Right hindlimb (tissue), 1 donor: ENCODE results near the gene ZBTB38.

Experiments used
- DNase-seq: peaks from one replicate; pipeline ENCODE4 v3.0.0-alpha.2; 2018

The ZBTB38 gene

DNA sequence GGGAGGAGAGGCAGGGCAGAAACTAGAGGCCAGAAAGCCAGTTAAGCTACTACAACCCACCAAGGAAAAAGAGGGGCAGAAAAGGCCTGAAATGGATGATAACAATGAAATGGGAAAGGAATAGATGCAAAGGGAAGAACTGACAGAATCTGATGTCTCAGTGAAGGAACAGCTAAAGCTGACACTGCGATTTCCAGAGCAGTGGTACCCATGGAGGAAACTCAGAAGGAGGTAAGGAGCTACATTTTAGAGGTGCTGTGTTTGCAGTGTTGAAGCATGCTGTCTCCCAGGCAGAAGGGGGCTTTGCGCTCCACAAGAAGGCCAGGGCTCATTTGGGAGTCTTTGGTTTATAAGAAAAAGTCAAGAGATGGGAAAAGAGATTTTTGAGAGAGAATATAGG is 38.0 kb downstream of the ZBTB38 start:
- DNase-seq, result no peak

DNA sequence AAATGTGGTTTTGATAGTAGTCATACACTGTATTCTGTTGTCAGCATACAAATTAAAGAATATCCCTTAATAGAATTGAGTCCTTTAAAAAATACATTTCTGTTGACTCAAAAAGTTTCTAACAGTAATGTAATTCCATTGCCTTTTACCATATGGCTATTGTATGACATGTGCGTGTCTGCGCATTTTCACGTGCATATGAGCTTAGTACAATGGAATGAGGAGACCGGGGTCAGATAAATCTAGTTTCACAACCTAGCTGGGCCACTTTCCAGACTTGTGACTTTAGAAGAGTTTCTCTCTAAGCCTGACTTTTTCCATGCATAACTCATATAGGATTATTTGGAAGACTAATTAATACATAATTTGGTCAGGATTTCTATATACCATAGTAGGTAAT is 38.7 kb downstream of the ZBTB38 start:
- no peak for DNase-seq

DNA sequence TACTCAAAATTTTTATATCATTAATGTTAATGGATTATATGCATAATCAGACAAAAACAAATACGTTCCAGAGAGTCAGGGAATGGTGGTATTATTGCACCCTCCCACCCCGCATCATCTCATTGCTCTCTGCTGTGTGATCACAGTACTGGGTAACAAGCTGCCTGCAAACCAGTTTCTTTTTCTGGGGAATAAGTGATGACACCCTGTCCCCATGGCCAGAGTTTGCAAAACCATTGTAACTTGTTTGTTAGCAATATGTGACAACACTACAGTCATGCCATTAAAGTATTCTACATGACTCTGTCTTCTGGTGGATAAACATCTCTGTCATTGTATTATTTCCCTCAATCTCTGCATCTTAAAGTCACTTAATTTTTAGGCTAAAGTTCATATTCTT is 39.5 kb downstream of the ZBTB38 start:
- no peak for DNase-seq

DNA sequence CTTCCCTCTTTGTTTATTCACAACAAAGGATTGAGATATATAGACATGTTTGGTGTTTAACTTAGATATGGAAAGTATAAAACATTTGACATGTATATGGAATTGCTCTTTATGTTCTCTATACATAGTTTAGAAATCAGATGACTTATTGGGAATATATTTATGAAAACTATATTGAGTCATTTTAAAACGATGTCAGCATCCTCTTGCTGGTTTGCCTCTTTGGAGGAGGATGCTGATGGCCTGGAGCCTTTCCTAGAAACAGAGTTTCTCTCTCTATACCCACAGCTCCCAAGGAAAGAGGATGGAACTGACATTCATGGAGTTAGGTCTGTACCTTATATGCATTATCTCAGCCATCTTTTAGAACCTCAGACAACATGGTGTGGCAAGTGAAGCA is 40.3 kb downstream of the ZBTB38 start:
- DNase-seq, result no peak

DNA sequence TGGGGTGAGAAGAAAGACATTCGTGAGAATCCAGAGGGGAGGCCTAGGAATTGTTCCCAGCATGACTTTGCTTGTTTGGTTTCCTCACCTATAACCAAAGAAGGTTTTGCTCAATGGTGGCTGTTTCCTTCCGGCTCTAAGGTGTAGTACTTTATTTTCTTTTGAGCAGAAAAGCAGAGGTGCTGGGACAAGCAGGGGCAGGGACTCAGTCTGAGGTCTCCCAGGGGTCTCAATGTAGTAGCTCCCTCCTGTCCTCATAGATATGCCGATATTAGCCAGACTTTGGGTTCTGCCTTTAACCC is 41.6 kb downstream of the ZBTB38 start:
- no peak for DNase-seq

DNA sequence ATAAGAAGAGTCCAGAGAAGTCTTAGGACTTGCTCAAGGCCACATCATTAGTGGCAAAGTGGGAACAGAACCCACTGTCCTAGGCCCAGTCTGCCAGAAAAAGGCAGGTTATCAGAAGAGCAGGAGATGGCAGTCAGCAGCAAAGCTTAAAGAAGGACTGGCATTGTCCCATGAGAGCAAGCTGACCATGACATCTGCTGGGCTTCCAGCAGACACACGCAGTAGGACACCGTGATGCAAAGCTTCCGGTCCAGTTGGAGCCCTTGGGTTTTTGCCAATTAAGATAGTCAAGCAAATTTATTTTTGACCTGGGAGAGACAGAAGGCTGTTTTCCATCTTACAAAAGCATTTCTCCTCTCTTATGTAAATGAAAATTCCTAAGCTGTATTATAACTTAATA is 42.1 kb downstream of the ZBTB38 start:
- peak; percentile 28 for DNase-seq

DNA sequence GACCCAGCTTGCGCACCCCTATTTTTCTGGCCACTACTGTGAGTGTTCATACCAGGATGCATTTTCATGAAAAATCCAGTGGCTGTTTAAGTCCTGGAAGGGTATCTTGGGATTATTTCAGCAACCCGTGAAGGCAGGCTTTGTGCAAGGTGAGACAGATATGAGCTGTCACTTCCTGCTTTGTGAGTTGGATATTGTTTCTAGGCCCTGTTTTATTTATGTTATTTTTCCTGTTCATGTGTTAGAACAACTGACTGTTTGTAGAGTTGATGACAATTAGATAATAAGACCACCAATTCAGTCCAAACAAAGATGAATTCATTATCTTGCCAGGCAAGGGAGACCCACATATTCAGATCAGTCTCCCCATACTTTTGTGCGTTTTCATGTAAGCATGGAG is 42.5 kb downstream of the ZBTB38 start:
- DNase-seq, result no peak

DNA sequence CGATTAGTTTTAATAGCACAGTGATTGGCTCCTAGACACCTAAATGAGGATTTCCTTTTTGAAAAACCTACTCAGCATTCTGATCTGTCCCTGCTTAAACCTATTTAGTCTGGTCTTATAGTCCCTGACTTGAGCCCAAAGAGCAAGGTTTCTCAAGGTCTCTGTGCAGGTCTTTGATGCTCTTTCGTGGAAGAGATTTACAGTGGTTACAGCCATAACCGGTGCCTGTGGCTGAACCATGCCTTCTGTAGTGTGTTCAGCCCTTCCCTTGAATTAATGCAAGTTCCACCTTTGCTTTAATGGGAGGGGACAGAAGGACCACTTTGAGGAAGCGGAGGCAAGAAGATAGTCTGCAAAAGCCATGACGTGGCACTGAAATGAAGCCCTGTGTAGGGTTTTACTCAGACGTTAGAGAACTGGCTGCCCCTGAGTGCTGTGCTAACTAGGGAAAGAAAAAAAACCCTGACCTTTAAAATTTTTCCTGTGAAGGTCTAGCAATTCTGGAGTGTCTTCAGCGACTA is 43.0 kb downstream of the ZBTB38 start:
- no peak for DNase-seq

DNA sequence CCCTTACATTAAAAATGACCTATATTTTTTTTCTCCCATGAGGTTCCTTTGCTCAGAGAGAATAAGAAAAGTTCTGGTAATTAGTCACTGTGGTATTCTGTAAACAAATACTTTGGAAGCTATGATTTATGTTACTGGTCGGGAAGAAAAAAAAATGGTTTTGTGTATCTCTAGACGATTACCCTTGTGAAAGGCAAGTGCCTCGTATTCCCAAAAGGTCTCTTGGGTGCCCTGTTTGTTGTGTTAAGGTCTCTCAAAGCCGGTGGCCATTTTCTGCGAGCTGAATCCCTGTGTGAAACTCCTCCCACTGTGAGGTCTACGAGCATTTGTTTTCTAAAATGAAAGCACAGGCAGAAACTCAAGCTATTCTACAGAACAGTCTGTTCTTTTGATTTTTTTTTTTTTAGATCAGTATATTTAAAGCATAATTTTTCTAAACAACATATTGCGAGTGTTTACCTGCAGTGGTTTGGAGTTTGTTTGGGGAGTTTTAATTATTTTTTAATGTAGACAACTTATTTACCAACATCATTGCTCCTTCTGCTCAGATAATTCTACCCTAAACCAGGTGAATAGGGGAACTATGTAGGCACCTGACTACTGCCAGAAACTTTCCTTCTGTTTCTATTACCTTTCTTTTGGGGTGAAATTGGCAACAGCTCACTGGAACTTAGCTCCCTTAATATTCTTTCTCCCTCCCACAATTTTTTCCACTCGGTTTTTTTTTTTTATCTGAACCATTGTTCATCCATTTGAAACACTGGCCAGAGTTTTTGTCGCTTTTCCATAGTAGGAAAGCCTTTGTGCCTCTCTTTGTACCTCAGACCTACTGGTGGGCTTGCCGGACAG is 44.0 kb downstream of the ZBTB38 start:
- peak; percentile 57 for DNase-seq

DNA sequence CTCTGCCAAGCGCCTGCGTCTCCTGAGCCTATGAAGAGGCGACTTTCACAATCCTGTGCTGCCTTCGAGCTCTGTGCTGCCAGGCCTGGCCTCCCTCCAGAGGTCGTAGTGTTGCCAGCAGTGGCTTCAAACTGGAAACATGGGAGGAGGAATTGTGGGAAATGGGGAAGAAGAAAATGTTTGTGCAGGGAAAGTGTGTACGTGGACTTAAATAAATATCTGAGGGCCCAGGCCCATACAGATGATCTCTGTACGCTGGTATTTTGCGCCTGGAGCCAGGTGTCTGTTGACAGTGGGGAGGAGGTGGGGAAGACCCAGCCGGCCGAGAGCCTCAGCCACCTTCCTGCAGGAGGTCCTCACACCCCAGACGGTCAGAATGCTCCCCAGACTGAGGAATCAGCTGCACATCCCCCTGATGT is 44.6 kb downstream of the ZBTB38 start:
- peak; percentile 88 for DNase-seq

DNA sequence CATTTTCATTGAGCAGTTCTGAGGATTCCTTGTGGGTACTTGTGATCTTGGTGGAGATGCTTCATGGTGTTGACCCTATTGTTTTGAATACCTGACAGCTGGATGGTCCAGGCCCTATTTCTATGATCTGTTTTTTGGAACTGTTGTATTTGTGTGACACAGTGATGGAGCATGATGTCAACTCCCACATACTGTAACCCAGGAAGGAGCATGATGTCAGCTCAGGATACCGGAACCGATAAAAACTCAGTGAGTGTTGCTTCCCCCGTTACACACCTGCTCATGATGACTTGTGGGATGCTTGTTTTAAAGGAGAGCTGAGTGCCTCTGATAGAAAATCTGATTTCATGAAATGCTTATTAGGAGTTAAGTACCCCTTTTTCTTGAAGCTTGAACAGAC is 45.1 kb downstream of the ZBTB38 start:
- DNase-seq, result no peak

DNA sequence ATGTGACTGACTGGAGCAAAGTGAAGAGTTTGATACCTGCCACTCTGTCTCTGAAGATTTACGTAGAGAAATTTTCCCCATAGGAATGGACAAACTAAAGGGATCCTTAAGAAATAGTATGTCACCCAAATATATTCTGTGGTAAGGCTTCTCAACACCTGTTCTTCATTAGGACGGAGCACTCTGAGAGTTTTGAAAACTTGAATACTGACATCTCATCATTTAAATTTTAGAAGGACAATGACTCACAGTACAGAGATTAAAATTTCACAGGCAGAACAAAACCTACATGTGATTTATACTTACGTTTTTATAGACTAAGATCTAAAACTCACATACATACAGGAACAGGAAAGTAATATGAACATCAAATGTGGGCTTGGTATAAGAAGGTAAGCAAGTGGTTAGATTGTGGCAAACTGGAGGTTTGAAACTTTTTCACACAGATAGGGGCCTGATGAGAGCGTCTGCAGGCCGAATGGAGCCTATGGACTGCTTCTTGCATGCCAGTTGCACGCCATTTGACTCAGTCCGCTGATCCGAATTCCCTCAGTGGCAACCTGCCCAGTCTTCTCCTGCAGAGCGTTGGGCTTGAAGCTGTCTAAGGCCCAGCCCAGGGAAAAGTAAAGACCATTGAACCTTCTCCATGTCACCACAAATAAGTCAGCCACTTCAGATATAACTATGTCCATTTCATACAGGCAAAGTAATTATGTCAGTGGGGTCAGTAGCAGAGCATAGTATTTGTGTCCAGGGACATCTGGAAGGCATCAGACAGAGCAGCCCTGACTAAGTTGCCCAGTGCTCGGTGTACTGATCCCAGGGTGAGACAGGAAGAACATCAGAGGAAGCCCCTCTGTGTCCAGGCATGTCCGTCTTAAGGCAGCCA is 45.7 kb downstream of the ZBTB38 start:
- DNase-seq, result no peak

DNA sequence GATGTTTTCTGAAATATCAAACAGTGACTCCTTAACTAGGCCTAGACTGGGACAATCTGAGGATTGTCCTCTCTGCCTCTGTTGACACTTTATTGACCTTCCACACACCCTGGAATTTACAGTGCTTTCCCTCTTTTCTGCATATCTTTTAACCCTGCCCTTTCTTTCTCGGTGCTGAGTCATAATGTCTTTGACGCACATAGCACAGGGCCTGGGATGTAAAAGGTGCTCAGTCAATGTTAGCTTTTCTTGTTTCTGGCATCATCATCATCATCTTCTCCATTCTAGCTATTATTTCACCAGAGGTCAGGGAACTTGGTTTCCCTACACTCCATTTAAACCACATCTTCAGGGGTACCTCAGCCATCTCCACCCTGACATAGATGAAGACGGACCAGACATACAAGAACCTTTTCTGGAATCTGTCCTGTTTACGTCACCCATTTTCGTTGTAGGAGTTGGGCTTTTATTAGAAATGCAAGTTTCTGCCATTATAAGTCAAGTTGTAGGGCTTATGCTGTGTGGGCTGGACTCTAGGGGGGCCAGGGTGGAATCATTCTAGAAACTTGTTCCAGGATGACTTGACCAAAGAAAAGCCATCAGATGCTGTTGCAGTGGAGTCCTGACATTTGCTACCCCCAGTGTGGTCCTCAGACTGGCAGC is 46.6 kb downstream of the ZBTB38 start:
- no peak for DNase-seq

DNA sequence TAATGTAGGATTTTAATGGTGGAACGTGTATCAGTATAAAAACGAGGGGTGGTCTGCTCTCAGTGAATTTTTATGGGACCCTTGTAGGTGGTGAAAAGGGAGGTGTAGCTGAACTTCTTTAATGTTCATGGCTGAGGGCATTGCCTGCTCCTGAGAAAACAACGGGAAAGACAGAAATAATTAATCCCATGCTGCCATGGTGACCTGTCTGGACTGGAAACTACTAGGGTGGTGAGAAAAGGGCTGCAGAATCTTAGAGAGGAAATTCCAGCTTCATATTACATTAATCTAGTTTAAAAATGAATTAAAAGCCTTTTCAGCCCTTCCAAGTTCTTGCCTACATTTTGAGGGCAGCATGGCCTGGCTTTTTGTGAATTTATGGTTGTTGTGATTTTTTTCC is 47.6 kb downstream of the ZBTB38 start:
- no peak for DNase-seq
